Caki2 (cell line): Measurements from ENCODE around the gene DBF4B. TPM values are rescaled to one million over a fixed set of nuclear protein-coding genes. Genes with fewer than 3 reads are reported as not detected.
A peak's percentile ranks its signal among the peaks of the same experiment; 100 is the strongest.

Experiments used
- DNase-seq: peaks from one replicate; pipeline ENCODE4 v3.0.0-alpha.2; 2015; ENCODE audit warnings: low read depth
- in situ Hi-C: cut with HindIII; loops from 2 replicates; pipeline ENCODE4 v1.10.0; 2016; ENCODE audit warnings: low sequenced_read_pairs, low pct_unique_long_range_greater_than_20kb, mixed read lengths
- total RNA-seq: library from RNA; depleted of rRNA; stranded (reverse); fragments of >200 nt; shearing (Covaris generic); gene quantifications from 2 replicates; pipeline ENCODE4 v1.2.3, GENCODE V29; 2014; ENCODE audit warnings: low replicate concordance

DBF4B gene
- total RNA-seq, 1 experiment from 2014 or later: 15.9 TPM

- DNase-seq: no peak
- in situ Hi-C loops: no loop called here
Observed at GRCh38 chr17:44772308-44773045, 64.0 kb downstream of the DBF4B start.

DNA sequence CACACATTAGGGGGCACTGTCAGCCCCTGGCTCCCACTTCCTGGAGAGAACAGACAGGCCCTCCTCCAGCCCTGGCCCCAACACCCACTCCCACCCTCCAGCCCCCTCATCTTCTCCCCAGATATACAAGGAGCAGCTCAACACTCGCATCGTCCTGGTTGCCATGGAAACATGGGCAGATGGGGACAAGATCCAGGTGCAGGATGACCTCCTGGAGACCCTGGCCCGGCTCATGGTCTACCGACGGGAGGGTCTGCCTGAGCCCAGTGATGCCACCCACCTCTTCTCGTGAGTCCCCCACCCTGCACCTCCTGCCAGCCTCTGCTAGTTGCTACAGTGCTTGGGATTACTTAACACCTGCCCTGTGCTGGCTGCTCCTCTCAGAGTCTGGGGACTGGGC is 64.7 kb downstream of the DBF4B start:
- no peak for DNase-seq
- in situ Hi-C loops: no loop called here

DNA sequence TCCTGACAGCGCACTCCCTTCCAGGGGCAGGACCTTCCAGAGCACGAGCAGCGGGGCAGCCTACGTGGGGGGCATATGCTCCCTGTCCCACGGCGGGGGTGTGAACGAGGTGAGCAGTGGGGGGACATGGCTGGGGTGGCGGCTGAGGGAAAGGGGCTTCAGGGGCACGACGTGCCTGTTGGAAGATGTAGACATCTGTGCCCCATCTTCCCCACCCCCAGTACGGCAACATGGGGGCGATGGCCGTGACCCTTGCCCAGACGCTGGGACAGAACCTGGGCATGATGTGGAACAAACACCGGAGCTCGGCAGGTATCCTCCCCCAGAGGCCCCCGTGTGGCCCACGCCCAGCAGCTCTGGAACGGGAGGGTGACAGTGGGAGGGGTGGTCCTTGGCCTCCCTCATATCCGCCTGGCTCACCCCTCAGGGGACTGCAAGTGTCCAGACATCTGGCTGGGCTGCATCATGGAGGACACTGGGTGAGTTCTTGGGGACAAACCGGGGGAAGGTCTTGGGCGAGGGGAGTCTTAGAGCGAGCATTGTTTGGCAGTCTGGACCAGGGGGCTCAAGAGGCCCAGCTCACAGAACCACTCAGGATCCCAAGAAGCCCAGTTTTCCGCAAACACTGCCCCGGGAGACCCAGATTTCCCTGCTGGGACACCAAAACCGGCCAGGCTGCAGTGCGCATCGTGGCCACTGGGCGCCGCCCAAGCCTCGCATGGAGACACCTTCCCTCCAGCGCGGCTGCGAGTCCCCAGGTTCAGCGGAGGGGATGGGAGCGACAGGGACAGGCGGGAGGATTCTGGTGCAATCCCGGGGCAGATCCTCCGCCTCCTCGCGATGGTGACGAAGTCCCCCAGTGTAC is 66.0 kb downstream of the DBF4B start:
- in situ Hi-C loops: no loop called here
- DNase-seq: peak; percentile 81

DNA sequence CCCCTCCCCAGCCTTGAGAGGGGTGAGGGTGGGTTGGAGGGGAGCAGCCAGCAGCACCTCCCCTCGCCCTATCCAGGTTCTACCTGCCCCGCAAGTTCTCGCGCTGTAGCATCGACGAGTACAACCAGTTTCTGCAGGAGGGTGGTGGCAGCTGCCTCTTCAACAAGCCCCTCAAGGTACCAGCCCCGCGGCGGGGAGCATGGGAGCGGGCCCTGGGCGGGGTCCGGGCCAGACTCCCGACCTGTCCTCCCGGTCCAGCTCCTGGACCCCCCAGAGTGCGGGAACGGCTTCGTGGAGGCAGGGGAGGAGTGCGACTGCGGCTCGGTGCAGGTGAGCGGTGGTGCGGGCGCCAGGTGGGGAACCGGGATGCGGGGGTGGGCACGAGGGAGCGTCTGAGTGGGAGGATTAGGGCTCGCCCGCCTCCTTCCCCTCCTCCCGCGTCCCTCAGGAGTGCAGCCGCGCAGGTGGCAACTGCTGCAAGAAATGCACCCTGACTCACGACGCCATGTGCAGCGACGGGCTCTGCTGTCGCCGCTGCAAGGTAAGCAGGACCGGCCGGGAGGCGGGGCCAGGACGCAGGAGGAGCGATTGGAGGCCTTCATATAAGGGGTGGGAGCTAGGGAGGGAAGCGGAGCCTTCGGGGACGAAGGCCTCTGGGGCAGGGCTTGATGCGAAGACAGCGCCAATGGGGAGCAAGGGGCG is 66.8 kb downstream of the DBF4B start:
- DNase-seq: peak; percentile 81
- in situ Hi-C loops: no loop called here

GRCh38 chr17:44775838-44776621 is 67.6 kb downstream of the DBF4B start:
- peak; percentile 97 for DNase-seq
- in situ Hi-C loops: no loop called here

DNA sequence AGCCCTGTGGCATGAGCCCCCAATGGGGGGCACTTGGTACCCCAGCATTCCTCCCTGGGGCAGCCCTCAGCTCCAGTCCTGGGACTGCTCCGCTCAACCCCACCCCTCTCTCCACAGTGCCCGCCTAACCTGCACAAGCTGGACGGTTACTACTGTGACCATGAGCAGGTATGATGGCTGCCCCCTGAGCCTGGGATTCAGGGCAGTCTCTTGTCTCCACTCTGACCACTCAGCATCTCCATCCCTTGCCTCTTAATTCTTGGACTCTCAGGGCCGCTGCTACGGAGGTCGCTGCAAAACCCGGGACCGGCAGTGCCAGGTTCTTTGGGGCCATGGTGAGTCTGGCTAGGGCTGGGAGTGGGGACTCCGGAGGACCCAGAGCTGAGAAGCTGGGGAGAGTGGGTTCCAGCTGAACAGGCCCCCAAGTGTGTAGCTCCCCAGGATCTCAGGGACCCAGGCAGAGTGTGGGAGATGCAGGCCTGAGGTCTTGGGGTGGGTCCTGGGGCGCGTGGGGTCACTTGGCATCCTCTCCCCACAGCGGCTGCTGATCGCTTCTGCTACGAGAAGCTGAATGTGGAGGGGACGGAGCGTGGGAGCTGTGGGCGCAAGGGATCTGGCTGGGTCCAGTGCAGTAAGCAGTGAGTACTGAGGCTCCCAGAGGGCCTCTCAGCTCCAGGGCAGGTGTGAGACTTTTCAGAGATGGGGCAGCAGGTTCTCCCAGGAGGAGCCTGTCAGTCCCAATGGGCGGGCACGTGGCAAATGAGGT is 68.3 kb downstream of the DBF4B start:
- DNase-seq: no peak
- in situ Hi-C loops: no loop called here

DNA sequence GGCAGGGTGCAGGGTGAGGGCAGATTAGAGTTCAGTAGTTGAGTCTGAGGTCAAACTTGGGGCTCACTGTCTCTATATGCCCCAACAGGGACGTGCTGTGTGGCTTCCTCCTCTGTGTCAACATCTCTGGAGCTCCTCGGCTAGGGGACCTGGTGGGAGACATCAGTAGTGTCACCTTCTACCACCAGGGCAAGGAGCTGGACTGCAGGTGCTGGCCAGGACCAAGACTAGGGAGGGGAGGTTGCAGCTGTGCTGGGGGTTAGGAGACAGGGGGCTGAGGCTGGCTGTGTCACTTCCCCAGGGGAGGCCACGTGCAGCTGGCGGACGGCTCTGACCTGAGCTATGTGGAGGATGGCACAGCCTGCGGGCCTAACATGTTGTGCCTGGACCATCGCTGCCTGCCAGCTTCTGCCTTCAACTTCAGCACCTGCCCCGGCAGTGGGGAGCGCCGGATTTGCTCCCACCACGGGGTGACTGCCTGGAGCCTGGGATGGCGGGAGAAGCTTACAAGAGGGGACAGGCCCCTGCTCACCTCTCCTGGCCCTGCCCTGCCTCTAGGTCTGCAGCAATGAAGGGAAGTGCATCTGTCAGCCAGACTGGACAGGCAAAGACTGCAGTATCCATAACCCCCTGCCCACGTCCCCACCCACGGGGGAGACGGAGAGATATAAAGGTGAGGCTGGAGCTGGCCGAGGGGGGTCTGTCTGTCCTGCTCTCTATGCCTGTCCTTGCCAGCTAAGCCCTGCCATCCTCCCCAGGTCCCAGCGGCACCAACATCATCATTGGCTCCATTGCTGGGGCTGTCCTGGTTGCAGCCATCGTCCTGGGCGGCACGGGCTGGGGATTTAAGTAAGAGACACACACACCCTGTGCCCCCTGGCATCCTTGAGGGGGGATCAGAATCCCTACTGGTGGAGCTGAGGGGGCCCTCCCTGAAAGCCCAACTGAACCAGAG is 69.2 kb downstream of the DBF4B start:
- no peak for DNase-seq
- in situ Hi-C loops: no loop called here

GRCh38 chr17:44778656-44779210 is 70.3 kb downstream of the DBF4B start:
- DNase-seq: no peak
- in situ Hi-C loops: no loop called here

DNA sequence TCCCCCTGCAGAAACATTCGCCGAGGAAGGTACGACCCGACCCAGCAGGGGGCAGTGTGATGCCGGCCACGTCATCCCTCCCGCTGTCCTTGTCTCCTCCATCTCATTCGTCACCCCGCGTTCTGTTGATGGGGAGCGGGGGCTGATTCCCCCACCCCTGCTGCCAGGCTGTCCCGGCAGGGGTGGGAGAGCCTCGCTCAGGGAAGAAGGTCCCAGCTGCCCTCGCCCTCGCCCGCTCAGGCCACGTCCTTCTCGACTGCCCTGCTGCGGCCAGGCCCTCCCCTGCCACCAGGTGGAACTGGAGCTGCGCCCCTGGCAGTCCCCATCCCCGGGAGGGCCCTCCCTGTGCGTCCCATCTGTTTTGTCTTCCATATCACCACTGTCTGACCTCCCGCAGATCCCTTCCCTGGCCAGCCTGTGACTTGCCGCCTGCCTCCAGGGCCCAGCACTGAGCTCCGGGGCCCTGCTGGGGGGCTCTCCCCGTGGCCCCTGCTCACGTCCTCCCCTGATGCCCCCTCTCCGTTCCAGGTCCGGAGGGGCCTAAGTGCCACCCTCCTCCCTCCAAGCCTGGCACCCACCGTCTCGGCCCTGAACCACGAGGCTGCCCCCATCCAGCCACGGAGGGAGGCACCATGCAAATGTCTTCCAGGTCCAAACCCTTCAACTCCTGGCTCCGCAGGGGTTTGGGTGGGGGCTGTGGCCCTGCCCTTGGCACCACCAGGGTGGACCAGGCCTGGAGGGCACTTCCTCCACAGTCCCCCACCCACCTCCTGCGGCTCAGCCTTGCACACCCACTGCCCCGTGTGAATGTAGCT is 71.0 kb downstream of the DBF4B start:
- in situ Hi-C loops: no loop called here
- peak; percentile 82 for DNase-seq

GRCh38 chr17:44780161-44780560 is 71.7 kb downstream of the DBF4B start:
- in situ Hi-C loops: no loop called here
- DNase-seq: no peak

DNA sequence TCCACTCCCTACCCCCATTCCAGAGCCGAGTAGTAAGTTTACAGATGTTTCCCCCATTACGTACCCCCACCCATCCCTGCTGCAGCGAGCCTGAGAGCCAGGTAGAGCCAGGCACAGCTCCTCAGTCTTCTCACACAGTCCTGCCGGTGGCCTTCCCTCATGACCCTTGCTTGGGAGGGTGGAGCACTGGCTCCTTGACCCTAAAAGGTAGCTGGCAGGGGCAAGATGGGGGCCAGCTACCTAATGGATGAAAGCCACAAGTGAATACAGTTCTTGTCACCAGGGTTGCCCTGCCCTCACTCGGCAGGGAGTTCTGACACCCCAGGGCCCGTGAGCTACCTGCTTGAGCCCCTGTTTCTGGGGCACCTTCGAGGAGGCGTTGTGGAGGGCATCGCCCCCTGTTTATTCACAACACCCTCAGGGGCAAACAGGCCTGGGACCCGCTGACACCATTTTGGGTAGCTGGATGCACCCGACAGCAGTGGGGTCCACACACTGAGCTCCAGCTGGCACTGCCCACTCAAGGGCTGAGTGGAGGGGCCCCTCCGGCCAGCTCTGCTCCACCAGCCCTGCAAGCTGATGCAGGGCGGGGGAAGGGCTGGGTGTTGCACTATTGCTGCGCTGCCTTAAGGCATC is 72.5 kb downstream of the DBF4B start:
- DNase-seq: no peak
- in situ Hi-C loops: no loop called here

DNA sequence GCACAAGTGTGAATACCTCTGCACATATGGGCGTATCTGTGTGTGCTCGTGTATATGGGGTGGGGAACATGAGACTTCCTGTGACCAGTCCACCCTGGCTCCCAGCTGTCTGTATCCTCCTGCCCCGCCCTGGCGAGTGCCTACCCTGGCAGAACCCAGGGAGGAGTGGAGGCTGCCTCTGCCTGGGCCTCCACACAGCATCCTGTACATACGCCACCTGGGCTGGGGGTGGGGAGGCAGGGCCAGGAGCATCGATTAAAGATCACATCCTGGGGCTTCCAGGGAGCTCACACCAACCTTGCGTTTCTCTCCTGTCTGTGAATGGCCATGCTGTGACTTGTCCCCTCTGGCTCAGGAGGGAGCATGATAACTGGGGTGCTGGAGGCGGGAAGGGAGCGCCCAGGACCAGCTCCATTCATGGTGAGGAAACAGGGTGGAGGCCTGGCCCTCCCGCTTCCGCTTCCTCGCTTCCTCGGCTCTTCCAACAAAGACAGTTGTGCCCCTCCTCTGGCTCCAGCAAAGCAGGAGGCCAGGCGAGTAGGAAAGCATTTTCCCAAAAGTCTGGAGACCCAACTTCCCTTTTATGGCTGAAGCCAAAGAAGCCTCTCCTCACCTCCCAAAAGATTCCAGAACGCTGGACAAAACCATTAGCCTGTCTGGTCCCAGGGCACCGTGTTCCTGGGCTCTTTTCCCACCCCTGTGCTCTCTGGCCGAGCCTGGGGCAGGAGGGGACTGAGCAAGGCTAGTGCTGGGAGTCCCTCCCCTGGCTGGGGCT is 73.3 kb downstream of the DBF4B start:
- DNase-seq: no peak
- in situ Hi-C loops: no loop called here

- in situ Hi-C loops: no loop called here
- no peak for DNase-seq
Observed at GRCh38 chr17:44782326-44782850, 73.9 kb downstream of the DBF4B start.

DNA sequence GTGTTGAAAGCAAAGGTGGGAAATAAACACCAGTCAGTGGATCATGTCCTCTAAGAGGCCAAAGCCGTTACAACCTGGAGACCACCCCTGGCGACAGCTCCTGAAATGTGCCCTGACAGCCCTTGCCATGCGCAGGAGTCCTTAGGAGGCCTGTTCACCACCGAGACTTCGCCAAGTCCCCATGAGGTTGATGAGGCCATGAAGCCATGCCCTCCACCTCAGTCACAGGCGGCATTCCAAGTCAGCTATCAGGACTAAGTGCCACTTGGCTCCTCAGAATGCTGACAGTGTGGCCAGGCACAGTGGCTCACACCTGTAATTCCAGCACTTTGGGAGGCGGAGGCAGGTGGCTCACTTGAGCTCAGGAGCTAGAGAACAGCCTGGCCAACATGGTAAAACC is 77.5 kb downstream of the DBF4B start:
- DNase-seq: no peak
- in situ Hi-C loops: no loop called here
